Measurements from ENCODE around the gene TGFA.
A peak's percentile ranks its signal among the peaks of the same experiment; 100 is the strongest.
"Not testable (repeated sequence)": the region's sequence is repeated elsewhere in the genome, so short reads cannot be mapped to it uniquely, and the experiment has no call there.

TGFA gene

DNA sequence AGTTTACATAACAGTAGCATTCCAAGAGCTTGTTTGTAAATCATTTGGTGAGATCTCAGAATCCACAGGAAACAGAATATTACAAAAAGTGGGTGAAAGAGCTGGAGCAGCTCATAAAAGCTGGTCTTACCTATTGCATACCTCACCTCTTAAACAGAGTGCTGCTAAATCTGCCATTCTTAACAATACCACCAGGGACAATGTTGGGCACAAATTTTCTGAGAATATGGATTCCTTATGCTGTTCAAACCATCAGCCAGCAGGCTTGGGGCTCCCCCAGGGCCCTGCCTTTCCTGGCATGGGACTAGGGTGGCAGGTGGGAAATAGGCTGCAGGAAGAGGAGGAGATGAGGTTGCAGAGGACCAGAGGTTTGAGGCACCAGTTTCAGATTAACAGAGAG is 55.6 kb downstream of the TGFA start:
- no peak for DNase-seq (ENCODE audit: low read depth, low spot score)

DNA sequence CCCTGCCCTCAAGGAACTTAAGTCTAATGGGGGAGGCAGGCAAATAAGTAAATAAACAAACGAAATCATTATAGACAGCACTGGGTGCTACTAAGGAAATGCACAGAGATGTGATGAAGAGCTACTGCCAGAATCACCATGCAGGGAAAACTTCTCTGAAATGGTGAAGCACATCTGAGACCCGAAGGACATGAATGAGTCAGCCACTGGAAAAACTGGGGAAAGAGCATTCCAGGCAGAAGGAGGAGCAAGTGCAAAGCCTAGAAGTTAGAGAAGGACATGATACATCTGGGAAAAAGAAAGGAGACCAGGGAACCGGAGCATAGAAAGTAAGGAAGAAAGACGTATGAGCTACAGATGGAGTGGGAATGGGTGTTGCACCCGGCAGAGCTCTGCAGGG is 56.8 kb downstream of the TGFA start:
- no peak for DNase-seq (ENCODE audit: low read depth, low spot score)

- DNase-seq (ENCODE audit: low read depth, low spot score): no peak
These were observed 59.2 kb downstream of the TGFA start for GRCh38 chr2:70494293-70494886.

GRCh38 chr2:70490381-70490780 is 63.2 kb downstream of the TGFA start:
- no peak for DNase-seq (ENCODE audit: low read depth, low spot score)

GRCh38 chr2:70489165-70489564 is 64.5 kb downstream of the TGFA start:
- DNase-seq (ENCODE audit: low read depth, low spot score): no peak

DNA sequence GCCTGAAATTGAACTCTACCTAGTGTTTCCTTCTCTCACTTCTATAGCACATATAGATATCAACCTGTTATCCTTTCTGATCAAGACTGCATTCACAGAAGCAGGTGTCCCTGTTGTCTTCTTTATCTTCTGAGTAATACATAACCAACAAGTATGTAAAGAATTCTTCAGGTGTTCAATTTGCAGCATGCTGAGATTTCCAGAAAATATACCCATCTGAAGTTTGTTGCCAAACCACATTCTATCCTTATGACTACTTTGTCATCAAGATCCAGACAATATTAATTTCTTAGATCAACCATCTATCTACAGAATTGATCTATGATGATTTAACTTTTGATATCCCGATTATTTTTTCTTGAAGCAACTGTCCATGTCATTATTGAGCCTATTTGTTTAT is 69.5 kb downstream of the TGFA start:
- no peak for DNase-seq (ENCODE audit: low read depth, low spot score)

DNA sequence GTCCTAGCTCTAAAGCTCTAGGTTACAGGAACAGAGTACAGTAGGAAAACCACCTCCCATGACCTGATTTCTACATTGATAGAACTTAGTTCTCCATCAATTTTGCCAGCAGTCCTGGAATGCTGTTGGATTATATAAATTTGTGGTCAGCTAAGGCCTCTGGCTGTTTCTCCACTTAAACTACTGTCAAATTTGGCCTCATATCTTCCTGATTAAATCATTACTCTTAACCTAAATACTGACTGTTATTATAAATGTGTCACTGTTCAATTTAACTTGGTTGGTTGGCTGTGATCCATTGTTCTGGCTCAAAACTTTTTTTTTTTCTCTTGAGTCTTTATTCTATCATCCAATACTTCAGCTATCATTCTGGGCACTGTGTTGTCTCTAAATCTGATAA is 71.2 kb downstream of the TGFA start:
- DNase-seq (ENCODE audit: low read depth, low spot score): no peak

- DNase-seq (ENCODE audit: low read depth, low spot score): no peak
These were observed 73.2 kb downstream of the TGFA start for GRCh38 chr2:70480468-70480867.

DNA sequence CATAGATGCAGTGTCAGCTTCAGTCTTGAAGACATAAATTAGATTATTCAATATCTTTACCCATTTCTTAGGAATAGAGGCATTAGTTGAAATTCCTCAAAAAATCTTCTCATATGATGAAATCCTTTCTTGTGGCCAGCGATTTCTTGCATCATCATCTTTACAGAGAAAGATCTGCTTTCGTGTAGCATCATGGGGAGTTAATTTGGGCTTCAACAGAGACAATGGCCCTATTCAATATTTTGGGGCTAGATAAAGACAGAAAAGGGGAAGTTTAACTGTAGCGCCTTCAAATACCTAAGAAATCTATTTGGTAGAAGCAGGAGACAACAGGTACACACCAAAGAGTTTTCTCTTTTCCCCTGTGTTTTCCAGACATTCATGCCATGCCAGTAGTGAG is 73.8 kb downstream of the TGFA start:
- no peak for DNase-seq (ENCODE audit: low read depth, low spot score)

GRCh38 chr2:70477441-70477844 is 76.2 kb downstream of the TGFA start:
- DNase-seq (ENCODE audit: low read depth, low spot score): peak; percentile 84

DNA sequence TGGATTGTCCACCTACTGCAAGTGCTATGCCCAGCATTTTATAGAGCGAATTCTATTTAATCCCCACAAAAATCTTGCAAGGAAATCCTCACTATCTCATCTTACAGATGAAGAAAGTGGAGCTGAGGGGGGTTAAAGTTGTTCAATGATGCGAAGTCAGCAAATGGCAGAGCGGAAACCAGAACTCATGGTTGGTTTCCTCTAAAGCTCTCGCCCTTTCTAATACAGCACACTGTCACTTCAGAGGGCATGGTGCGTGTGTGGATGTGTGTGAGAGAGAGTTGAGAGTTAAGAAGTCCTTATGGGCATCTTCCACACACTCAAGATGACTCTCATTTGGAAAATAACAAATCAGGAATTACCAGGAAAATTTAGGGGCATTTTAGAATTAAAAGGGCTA is 78.4 kb downstream of the TGFA start:
- no peak for DNase-seq (ENCODE audit: low read depth, low spot score)

DNA sequence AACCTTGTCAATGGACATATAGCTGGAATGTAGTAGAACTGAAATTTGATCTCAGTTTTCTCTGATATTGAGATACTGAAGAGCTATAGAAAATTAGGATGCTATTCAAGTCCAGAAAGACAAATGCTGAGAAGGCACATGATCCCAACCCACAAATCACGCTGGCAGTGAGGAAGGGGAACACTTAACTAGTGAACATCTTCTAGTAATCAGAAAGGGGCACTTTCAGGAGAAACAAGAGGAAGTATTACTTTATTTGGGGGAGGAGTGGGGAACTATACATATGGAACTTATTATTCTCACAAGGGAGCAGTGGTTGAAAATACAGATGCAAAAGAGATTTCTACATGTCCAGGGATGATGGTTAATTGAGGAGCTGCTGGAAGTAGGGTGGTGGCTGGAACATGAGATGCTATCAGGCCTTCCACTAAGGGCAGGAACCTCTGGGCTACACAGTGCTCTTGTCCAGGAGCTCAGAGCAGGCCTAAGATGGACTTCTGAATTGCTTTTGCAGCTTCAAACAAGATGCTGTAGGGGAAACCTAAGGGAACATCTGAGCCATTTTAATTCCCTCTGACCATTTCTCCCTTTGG is 79.3 kb downstream of the TGFA start:
- DNase-seq (ENCODE audit: low read depth, low spot score): no peak

GRCh38 chr2:70473101-70473722 is 80.4 kb downstream of the TGFA start:
- no peak for DNase-seq (ENCODE audit: low read depth, low spot score)

- no peak for DNase-seq (ENCODE audit: low read depth, low spot score)
These were observed 81.3 kb downstream of the TGFA start for GRCh38 chr2:70472221-70472890.

- no peak for DNase-seq (ENCODE audit: low read depth, low spot score)
These were observed 82.5 kb downstream of the TGFA start for GRCh38 chr2:70471129-70471528.

DNA sequence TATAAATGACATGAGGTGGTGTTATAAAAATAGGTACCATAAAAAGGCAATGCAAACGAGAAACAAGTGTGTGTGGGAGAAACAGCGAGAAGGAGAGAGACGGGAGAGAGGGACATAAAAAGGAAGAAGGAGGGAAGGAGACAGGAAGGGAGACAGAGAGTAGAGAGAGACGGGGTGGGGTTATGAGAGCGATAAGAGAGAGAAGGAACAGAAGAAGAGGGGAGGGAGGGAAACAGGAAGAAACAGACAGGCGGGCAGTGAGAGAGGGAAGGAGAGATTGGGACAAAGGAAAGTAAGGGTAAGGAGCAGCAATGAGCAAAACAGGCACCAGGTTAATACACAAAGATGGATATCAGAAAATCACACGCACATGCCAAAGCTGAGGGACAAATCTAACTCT is 83.7 kb downstream of the TGFA start:
- no peak for DNase-seq (ENCODE audit: low read depth, low spot score)

GRCh38 chr2:70469435-70469834 is 84.2 kb downstream of the TGFA start:
- DNase-seq (ENCODE audit: low read depth, low spot score): no peak

DNA sequence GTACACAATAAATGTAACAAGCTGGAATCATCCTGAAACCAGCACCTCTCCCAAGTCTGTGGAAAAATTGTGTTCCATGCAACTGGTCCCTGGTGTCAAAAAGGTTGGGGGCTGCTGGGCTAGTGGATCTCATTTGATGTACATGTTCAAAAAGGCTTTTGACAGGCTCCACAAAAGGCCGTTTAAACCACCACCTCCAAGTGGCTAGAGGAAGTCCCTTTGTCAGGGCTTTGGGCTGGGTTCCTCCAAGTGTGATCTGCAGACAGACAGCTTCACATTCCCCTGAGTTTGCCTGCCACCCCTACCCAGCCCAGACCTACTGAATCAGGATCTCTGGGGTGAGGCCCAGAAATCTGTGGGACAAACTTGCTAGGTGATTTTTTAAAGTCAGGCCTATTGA is 84.7 kb downstream of the TGFA start:
- DNase-seq (ENCODE audit: low read depth, low spot score): no peak

GRCh38 chr2:70467831-70468779 is 85.5 kb downstream of the TGFA start:
- DNase-seq (ENCODE audit: low read depth, low spot score): no peak

GRCh38 chr2:70467237-70467636 is 86.4 kb downstream of the TGFA start:
- DNase-seq (ENCODE audit: low read depth, low spot score): no peak

DNA sequence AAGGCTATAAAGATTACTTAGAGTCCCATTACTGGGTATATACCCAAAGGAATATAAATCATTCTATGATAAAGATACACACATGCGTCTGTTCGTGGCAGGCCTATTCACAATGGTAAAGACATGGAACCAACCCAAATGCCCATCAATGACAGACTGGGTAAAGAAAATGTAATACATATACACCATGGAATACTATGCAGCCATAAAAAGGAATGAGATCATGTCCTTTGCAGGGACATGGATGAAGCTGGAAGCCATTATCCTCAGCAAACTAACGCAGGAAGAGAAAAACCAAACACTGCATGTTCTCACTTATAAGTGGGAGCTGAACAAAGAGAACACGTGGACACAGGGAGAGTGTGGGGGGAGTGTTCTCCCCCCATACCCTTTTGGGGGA is 87.0 kb downstream of the TGFA start:
- DNase-seq (ENCODE audit: low read depth, low spot score): not testable (repeated sequence)

- DNase-seq (ENCODE audit: low read depth, low spot score): no peak
These were observed 89.6 kb downstream of the TGFA start for GRCh38 chr2:70463997-70464396.
